Measurements from ENCODE around the gene WNT16. TPM values are rescaled to one million over a fixed set of nuclear protein-coding genes. Genes with fewer than 3 reads are reported as not detected.

Gene WNT16
- total RNA-seq, 1 donor from 2014 or later = not detected

DNA sequence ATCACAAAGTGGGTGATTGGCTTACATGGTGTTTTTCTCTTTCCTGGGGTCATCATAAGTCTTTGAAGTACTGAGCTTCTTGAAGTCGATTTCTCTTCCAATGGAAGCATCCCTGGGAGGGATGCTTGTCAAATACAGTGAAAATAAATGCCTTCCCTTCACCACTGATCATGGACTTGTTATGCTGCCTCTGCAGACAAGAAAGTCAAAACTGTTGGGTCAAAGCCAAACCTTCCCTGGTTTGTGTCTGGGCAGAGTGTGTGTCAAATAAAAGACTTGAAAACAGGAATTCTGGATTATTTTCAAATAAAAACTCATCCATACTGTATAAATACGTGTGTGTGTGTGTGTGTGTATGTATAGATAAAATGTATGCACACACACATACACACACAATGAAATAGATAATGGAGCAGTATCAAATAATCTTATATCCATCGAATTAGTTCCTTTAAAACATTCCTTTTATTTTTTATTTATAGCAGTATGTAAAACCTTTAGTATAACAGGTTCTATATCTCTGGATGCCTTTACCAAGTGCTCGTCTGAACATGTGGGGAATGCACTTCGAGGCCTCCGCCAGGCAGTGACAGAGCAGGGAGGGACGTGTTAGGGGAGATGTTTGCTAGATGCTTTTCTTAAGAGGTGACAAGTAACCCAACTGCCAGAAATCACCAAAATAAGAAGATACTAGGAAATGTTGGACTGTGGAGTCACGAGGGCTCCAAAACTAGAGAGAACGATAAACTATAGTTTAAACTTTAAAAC is 27.2 kb upstream of the WNT16 start:
- H3K27me3 Mint-ChIP-seq (ENCODE audit: insufficient read depth, low read depth) = no peaks in the 10 kb centered on the region
- Histone ChIP-seq H3K4me2 (no peak overlapping the region), H3K27me3 (no peaks in the 10 kb centered on the region), H3K9me3 (ENCODE audit: low read depth) (no peaks in the 10 kb centered on the region), H3K36me3 (no peaks in the 10 kb centered on the region), H3F3A (ENCODE audit: low read depth) (no peaks in the 10 kb centered on the region), H3K27ac (no peak overlapping the region), H3K79me2 (ENCODE audit: low read depth) (no peaks in the 10 kb centered on the region), H2AFZ (replicated peaks) (no peak overlapping the region), H4K20me1 (ENCODE audit: low read depth) (no peaks in the 10 kb centered on the region), H3K4me1 (no peaks in the 10 kb centered on the region), H3K4me3 (no peak overlapping the region), H3K9ac (no peak overlapping the region)
- H3K36me3 Mint-ChIP-seq = no peaks in the 10 kb centered on the region
- no peaks in the 10 kb centered on the region for H3K9me3 Mint-ChIP-seq
- no peak for DNase-seq (ENCODE audit: low spot score)
- no peak overlapping the region for H3K4me3 Mint-ChIP-seq
- TF ChIP-seq EZH2 (IDR thresholded peaks at IDR 0.05) (no peak), EZH2phosphoT487 (IDR thresholded peaks at IDR 0.05) (no peak)
- TF ChIP-seq, protein P1, sequence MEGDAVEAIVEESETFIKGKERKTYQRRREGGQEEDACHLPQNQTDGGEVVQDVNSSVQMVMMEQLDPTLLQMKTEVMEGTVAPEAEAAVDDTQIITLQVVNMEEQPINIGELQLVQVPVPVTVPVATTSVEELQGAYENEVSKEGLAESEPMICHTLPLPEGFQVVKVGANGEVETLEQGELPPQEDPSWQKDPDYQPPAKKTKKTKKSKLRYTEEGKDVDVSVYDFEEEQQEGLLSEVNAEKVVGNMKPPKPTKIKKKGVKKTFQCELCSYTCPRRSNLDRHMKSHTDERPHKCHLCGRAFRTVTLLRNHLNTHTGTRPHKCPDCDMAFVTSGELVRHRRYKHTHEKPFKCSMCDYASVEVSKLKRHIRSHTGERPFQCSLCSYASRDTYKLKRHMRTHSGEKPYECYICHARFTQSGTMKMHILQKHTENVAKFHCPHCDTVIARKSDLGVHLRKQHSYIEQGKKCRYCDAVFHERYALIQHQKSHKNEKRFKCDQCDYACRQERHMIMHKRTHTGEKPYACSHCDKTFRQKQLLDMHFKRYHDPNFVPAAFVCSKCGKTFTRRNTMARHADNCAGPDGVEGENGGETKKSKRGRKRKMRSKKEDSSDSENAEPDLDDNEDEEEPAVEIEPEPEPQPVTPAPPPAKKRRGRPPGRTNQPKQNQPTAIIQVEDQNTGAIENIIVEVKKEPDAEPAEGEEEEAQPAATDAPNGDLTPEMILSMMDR (IDR thresholded peaks at IDR 0.05) = no peak
- H3K4me1 Mint-ChIP-seq = no peaks in the 10 kb centered on the region
- no peak overlapping the region for H3K27ac Mint-ChIP-seq

DNA sequence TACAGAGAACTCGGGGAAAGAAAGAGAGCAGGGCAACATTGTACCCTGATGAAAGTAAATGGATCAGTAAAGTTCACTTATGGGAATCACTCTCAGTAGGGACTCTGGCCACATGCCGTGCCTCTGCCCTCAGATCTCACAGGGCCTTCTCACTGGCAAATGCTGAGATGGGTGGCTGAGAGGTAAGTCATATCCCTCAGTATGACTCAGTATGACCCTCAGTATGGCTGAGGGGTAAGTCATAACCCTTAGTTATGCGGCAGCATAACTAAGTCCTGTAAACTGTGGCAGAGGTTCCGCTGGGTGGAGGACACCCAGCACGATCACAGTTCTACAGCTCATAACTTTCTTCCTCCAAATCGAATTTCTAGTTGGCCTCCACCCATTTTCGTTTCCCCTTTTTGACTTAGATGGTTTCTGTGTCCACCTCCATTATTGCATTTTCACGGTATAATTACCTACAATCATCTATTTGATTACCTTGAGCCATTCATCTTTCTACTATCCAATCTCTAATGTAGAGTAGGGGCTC is 26.5 kb upstream of the WNT16 start:
- no peaks in the 10 kb centered on the region for H3K27me3 Mint-ChIP-seq (ENCODE audit: insufficient read depth, low read depth)
- H3F3A ChIP-seq (ENCODE audit: low read depth) = no peaks in the 10 kb centered on the region
- H2AFZ ChIP-seq (replicated peaks) = peak overlapping the region; percentile 15
- no peaks in the 10 kb centered on the region for H3K79me2 ChIP-seq (ENCODE audit: low read depth)
- H3K27ac Mint-ChIP-seq = no peak overlapping the region
- TF ChIP-seq, protein P1 (IDR thresholded peaks at IDR 0.05) = no peak
- TF ChIP-seq EZH2 (IDR thresholded peaks at IDR 0.05) (no peak), EZH2phosphoT487 (IDR thresholded peaks at IDR 0.05) (no peak)
- no peaks in the 10 kb centered on the region for H3K9me3 ChIP-seq (ENCODE audit: low read depth)
- H3K9ac ChIP-seq = no peak overlapping the region
- DNase-seq (ENCODE audit: low spot score) = no peak
- H3K27me3 ChIP-seq = no peaks in the 10 kb centered on the region
- H4K20me1 ChIP-seq (ENCODE audit: low read depth) = no peaks in the 10 kb centered on the region
- no peak overlapping the region for H3K27ac ChIP-seq
- no peaks in the 10 kb centered on the region for H3K9me3 Mint-ChIP-seq
- H3K4me3 ChIP-seq = no peak overlapping the region
- H3K4me1 Mint-ChIP-seq = no peaks in the 10 kb centered on the region
- H3K36me3 Mint-ChIP-seq = no peaks in the 10 kb centered on the region
- H3K4me3 Mint-ChIP-seq = no peak overlapping the region
- no peaks in the 10 kb centered on the region for H3K4me1 ChIP-seq
- H3K36me3 ChIP-seq = no peaks in the 10 kb centered on the region
- no peak overlapping the region for H3K4me2 ChIP-seq

DNA sequence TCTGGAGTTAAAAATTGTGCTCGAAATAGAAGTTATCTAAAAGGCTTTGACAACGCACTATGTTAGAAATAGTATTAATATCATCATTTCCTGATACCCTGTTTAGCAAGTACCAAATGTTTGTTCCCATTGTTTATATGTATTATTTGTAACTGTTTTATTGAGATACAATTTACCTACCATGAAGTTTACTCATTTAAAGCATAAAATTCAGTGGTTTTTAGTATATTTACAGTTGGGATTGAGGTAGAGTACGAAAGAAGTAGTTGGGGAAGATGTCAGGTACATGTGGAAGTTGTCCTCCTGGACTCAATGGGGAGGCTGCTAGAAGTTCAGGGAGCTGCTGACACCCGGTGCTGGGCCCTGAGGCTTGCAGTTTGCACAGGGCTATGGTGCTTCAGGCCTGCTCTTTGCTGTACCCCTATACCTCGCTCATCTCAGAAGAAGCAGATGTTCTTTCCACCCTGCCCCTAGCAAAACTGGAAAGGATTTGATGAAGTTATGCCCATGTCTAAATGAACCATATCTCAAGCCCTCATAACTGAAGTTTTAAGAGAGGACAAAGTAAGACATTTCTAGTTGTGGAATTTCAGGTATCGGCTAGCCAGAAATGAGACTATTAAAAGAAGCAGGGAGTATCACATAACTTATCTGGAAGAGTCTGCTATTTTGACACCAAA is 25.2 kb upstream of the WNT16 start:
- H3K9me3 ChIP-seq (ENCODE audit: low read depth) = no peaks in the 10 kb centered on the region
- no peak overlapping the region for H3K4me2 ChIP-seq
- Mint-ChIP-seq H3K27ac (no peak overlapping the region), H3K9me3 (no peaks in the 10 kb centered on the region), H3K4me1 (no peaks in the 10 kb centered on the region), H3K36me3 (no peaks in the 10 kb centered on the region), H3K27me3 (ENCODE audit: insufficient read depth, low read depth) (no peaks in the 10 kb centered on the region), H3K4me3 (no peak overlapping the region)
- H3K9ac ChIP-seq = no peak overlapping the region
- no peak overlapping the region for H3K27ac ChIP-seq
- H3K27me3 ChIP-seq = no peaks in the 10 kb centered on the region
- no peaks in the 10 kb centered on the region for H3F3A ChIP-seq (ENCODE audit: low read depth)
- no peaks in the 10 kb centered on the region for H4K20me1 ChIP-seq (ENCODE audit: low read depth)
- no peak overlapping the region for H2AFZ ChIP-seq (replicated peaks)
- DNase-seq (ENCODE audit: low spot score) = no peak
- no peaks in the 10 kb centered on the region for H3K4me1 ChIP-seq
- TF ChIP-seq, protein P1 (IDR thresholded peaks at IDR 0.05) = no peak
- no peak for TF ChIP-seq EZH2phosphoT487 (IDR thresholded peaks at IDR 0.05)
- TF ChIP-seq EZH2 (IDR thresholded peaks at IDR 0.05) = no peak
- no peaks in the 10 kb centered on the region for H3K36me3 ChIP-seq
- no peak overlapping the region for H3K4me3 ChIP-seq
- H3K79me2 ChIP-seq (ENCODE audit: low read depth) = no peaks in the 10 kb centered on the region

Data from neural progenitor cell (in vitro differentiated cells).